COLO829 (cell line): Measurements from ENCODE around the gene CAPN5.

ENCODE experiments used
- DNase-seq: peaks from one replicate; pipeline ENCODE4 v3.0.0; 2012; ENCODE audit warnings: low spot score

Gene CAPN5

DNA sequence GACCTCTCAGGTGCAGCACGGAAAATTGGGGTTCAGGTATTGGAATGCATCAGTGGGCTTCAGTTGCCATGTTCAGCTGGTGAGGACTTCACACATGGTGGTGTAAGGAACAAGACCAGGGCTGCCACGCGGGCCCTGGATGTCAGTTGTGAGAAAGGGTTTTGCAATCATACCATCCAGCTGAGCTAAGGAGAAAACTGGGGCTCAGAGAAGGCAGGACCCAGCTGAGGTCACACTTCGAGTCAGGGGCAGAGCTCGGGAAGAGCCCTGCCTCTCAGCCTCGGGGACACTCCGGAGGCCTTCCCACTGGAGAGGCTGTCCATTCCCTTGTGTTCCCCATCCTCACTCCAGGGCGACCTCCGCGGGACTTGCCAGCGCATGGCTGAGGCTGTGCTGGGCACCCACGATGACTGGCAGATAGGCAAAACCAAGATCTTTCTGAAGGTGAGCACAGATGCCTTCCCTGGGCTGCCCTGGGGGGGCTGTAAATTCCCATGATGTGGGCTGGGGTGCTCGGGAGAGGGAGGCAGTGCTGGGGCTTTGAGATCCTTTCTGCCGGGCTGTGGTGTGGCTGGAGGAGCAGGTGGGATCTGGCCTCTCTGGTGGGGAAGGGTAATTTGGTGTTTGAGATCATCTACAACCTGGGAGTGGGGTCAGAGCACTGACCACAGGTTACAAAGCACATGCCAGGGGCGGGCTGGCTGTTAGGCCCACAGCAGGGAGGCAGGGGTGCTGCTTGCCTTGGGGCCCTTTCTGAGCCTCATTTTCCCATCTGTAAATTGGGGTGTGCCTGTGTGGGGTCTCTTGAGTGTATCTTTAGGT, 108.5 kb downstream of the CAPN5 start:
- no peak for DNase-seq
